ENCODE data around the gene B4GALT1.

DNA sequence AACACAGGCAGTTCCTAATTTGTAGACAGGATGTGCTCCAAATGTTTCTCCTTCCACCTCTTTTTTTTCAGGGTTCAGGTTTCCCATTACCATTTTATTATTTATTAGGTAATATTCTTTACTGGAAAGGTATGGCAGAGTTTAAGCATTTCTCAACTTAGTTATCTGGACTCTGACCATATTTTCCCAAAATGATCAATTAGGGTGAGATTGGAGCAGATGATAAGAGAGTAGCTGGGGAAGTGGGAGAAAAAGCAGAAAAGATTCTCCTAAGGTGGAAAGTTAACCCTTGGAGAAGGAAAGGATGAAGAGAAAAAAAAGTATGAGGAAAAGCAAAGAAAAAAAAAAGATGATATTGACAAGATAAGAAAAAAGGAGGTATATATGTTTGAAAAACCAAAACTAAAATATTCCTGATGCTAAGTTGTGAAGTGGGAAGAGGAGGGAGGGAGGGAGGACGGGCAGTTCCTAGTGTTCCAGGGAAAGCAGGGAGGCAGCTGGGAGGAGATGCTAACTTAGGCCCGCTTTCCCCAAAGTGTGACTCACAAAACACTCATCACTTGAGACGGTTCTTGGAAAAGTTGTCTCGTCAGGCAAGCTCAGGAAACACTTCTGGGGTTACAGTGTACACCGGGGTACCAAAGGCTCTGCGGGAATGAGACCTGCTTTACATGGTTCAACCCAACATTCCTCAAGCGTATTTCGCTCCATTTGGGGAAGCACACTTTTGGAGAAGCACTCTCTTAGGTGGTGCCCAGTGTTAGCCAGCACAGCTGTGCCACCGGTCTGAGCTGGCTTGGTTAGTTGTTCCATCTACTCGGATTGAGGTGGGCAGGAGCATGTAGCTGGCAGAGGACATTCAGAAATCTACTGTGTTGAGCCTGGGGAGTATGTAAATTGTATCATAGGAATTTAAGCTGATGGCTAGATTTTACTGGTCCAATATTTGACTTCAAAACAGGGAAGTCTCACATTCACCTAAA lies 35.1 kb downstream of the B4GALT1 start:
- TF ChIP-seq, protein P1, sequence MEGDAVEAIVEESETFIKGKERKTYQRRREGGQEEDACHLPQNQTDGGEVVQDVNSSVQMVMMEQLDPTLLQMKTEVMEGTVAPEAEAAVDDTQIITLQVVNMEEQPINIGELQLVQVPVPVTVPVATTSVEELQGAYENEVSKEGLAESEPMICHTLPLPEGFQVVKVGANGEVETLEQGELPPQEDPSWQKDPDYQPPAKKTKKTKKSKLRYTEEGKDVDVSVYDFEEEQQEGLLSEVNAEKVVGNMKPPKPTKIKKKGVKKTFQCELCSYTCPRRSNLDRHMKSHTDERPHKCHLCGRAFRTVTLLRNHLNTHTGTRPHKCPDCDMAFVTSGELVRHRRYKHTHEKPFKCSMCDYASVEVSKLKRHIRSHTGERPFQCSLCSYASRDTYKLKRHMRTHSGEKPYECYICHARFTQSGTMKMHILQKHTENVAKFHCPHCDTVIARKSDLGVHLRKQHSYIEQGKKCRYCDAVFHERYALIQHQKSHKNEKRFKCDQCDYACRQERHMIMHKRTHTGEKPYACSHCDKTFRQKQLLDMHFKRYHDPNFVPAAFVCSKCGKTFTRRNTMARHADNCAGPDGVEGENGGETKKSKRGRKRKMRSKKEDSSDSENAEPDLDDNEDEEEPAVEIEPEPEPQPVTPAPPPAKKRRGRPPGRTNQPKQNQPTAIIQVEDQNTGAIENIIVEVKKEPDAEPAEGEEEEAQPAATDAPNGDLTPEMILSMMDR (IDR thresholded peaks at IDR 0.05 in 8 of 11, conservative IDR thresholded peaks at IDR 0.05 in 3 of 11) = no peak
- no peak for TF ChIP-seq POLR2A (IDR thresholded peaks at IDR 0.05)

Data from spleen (tissue), 7 donors.